Endothelial cell of umbilical vein (primary cell): Measurements from ENCODE around the gene GOLGA3. TPM values are rescaled to one million over a fixed set of nuclear protein-coding genes. Genes with fewer than 3 reads are reported as not detected.

Experiments
- BruUV-seq: library from RNA; stranded (reverse); fragments of 400-500 nt; replicated peaks from 2 replicates; lab custom pipeline; 2021; lab: Mats Ljungman, UMichigan
- CTCF ChIA-PET: fragments of 300-600, 350-600 bp; sonication (Branson Sonifier 250); formaldehyde crosslinking; loops from one replicate; lab custom pipeline; 2021; ENCODE audit warnings: antibody characterized with exemption, inconsistent platforms; lab: Charles Lee
- POLR2A ChIA-PET: fragments of 300-600, 350-600 bp; sonication (Branson Sonifier 250); formaldehyde crosslinking; loops from one replicate; lab custom pipeline; 2021; ENCODE audit warnings: antibody characterized with exemption, inconsistent platforms; lab: Charles Lee
- DNase-seq: peaks from one replicate; pipeline ENCODE4 v3.0.0-alpha.2; 2011; ENCODE audit warnings: low read depth, low spot score
- FAIRE-seq: peaks from 2 replicates; lab custom pipeline; 2011; peaks lifted over from hg19 to GRCh38; lab: Jason Lieb, UNC
- H2AFZ ChIP-seq: 2 replicates; pipeline ENCODE4 v1.6.0; 2012; ENCODE audit warnings: low read depth, low read length, control low read depth, inconsistent platforms
- H3K27ac ChIP-seq: 2 replicates; pipeline ENCODE4 v1.5.1; 2011; ENCODE audit warnings: low read depth, mild to moderate bottlenecking, control low read depth, low read length, moderate library complexity; ENCODE audit not compliant: insufficient read depth
- H3K27me3 ChIP-seq, 2 experiments: 2 replicates each; pipeline versions ENCODE4 v1.6.0 to v1.6.1; 2011; ENCODE audit warnings: low read length in 2 of 2, mixed read lengths in 1 of 2; ENCODE audit not compliant: control insufficient read depth in 2 of 2, insufficient read depth in 2 of 2
- H3K36me3 ChIP-seq, 2 experiments: 2 replicates in 1 of 2; 3 replicates in 1 of 2; pipeline ENCODE4 v1.5.1; 2011; ENCODE audit warnings: low read length in 2 of 2, mild to moderate bottlenecking in 1 of 2, moderate library complexity in 1 of 2; ENCODE audit not compliant: control insufficient read depth in 2 of 2, insufficient read depth in 2 of 2; ENCODE audit errors: extremely low read depth in 1 of 2
- H3K4me1 ChIP-seq: 3 replicates; pipeline ENCODE4 v1.5.1; 2011; ENCODE audit warnings: mild to moderate bottlenecking, low read length; ENCODE audit not compliant: control insufficient read depth, insufficient read depth; ENCODE audit errors: extremely low read depth
- H3K4me2 ChIP-seq: 2 replicates; pipeline ENCODE4 v1.6.1; 2011; ENCODE audit warnings: low read length, control low read depth, mixed read lengths; ENCODE audit not compliant: insufficient read depth
- H3K4me3 ChIP-seq, 3 experiments: fragments of 200-600 bp in 1 of 3; sonication (generic), shearing (Covaris generic) in 1 of 3; replicated peaks in 1 of 3; 2 replicates each; pipeline ENCODE4 v1.5.1; 2011 to 2016; ENCODE audit warnings: control low read depth in 3 of 3, low read length in 3 of 3, mild to moderate bottlenecking in 2 of 3, inconsistent platforms in 1 of 3, low read depth in 1 of 3, moderate library complexity in 1 of 3; ENCODE audit not compliant: insufficient read depth in 1 of 3
- H3K79me2 ChIP-seq: 2 replicates; pipeline ENCODE4 v1.6.0; 2012; ENCODE audit warnings: low read length, inconsistent platforms; ENCODE audit not compliant: control insufficient read depth, insufficient read depth
- H3K9ac ChIP-seq: replicated peaks from 2 replicates; pipeline ENCODE3; 2011; ENCODE audit warnings: low read length, control low read depth; ENCODE audit not compliant: insufficient read depth; ENCODE audit errors: extremely low read depth
- H3K9me1 ChIP-seq: replicated peaks from 3 replicates; pipeline ENCODE4 v1.6.0; 2011; ENCODE audit warnings: mild to moderate bottlenecking, low read length; ENCODE audit not compliant: control insufficient read depth, insufficient read depth; ENCODE audit errors: extremely low read depth
- H3K9me3 ChIP-seq: replicated peaks from 2 replicates; pipeline ENCODE4 v1.5.1; 2012; ENCODE audit warnings: low read length, inconsistent platforms; ENCODE audit not compliant: control insufficient read depth, insufficient read depth
- H4K20me1 ChIP-seq: replicated peaks from 2 replicates; pipeline ENCODE3; 2011; ENCODE audit warnings: mild to moderate bottlenecking, low read length; ENCODE audit not compliant: control insufficient read depth, insufficient read depth; ENCODE audit errors: extremely low read depth
- EZH2 ChIP-seq: IDR thresholded peaks from 2 replicates; pipeline ENCODE4 v1.6.1; 2012; ENCODE audit warnings: borderline replicate concordance, low read depth, mild to moderate bottlenecking, moderate library complexity, low read length, inconsistent platforms; ENCODE audit not compliant: severe bottlenecking
- FOS ChIP-seq: IDR thresholded peaks from 2 replicates; pipeline ENCODE4 v1.6.1; 2011; ENCODE audit warnings: mild to moderate bottlenecking, low read length, moderate library complexity, borderline replicate concordance; ENCODE audit not compliant: insufficient read depth
- GATA2 ChIP-seq: IDR thresholded peaks from 2 replicates; pipeline ENCODE4 v1.7.0; 2011; ENCODE audit warnings: low read depth, mild to moderate bottlenecking, moderate library complexity, mixed read lengths, low read length; ENCODE audit not compliant: insufficient read length, insufficient read depth
- JUN ChIP-seq: IDR thresholded peaks from 2 replicates; pipeline ENCODE4 v1.6.1; 2011; ENCODE audit warnings: borderline replicate concordance, low read depth; ENCODE audit not compliant: insufficient read length, insufficient read depth
- MYC ChIP-seq: IDR thresholded peaks from one replicate; pipeline ENCODE4 v1.6.1; 2011; ENCODE audit warnings: mild to moderate bottlenecking, low read depth, low read length
- POLR2A ChIP-seq: IDR thresholded peaks from 2 replicates; pipeline ENCODE4 v1.6.1; 2012; ENCODE audit warnings: low read depth, mild to moderate bottlenecking, control low read depth, low read length
- POLR2AphosphoS5 ChIP-seq: IDR thresholded peaks from 2 replicates; pipeline ENCODE4 v1.6.1; 2012; ENCODE audit warnings: low read depth, mild to moderate bottlenecking, control low read depth, low read length, moderate library complexity; ENCODE audit not compliant: insufficient read depth
- dilution Hi-C: fragments of 300-500 bp; cut with MboI; formaldehyde crosslinking; loops from one replicate; pipeline ENCODE4 v1.15.0; 2019; ENCODE audit warnings: low sequenced_read_pairs; ENCODE audit not compliant: extremely low pct_ligation_motif_present
- intact Hi-C: fragments of 100-400 bp; cut with micrococcal nuclease; formaldehyde crosslinking; loops from one replicate; pipeline ENCODE4 v1.10.0; 2022
- polyA plus RNA-seq, 4 experiments: library from polyadenylated mRNA; depleted of rRNA in 3 of 4; stranded (reverse) in 3 of 4; unstranded in 1 of 4; fragments of >200 nt; gene quantifications; 2 replicates each; pipeline versions ENCODE4 v1.2.1 to v1.2.3, GENCODE V29; 2011 to 2012; ENCODE audit warnings: missing spikeins in 1 of 4
- total RNA-seq: library from RNA; stranded (reverse); gene quantifications from 2 replicates; pipeline ENCODE4 v1.2.3, GENCODE V29; 2021
- TF ChIP-seq, protein P1 (sequence below): IDR thresholded peaks from 2 replicates; pipeline ENCODE4 v1.6.1; 2011; ENCODE audit not compliant: insufficient read depth, insufficient read length
- TF ChIP-seq, protein P2 (sequence below), 2 donors: IDR thresholded peaks; 1 replicate in 1 of 2; 2 replicates in 1 of 2; pipeline ENCODE4 v1.5.1; 2011; ENCODE audit warnings: low read length in 2 of 2, mild to moderate bottlenecking in 2 of 2, moderate library complexity in 2 of 2, control low read depth in 1 of 2, inconsistent platforms in 1 of 2, low read depth in 1 of 2; ENCODE audit not compliant: insufficient read depth in 1 of 2; ENCODE audit errors: extremely low read depth in 1 of 2

Gene GOLGA3
- total and polyA plus RNA-seq, 2 donors (not counting 3 experiments of a cell fraction or from before 2014, with no cell fraction given): 18.4 to 86.0 TPM

DNA sequence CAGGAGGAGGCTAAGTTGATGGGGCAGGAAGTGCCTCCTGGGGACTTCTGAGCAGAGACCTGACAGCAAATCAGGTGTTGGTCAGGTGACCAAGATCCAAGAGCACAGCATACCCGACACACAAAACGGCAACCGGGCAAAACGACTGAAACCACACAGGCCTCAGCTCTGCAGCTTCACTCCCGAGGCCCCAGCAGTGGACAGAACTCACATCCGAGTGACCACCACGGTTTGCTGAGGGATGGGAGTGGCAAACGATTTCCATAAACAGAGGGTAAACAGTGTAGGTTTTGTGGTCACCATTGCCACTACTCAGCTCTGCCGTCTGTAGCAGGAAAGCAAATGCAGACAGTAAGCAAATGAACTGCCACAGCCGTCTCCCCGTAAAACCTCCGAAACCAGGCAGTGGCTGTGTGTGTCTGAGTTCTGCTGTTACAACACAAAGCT lies 44.3 kb upstream of the GOLGA3 start:
- no peak overlapping the region for H3K4me3 ChIP-seq
- dilution Hi-C loops (no loop called here), intact Hi-C loops (no loop called here)
- H3K4me2 ChIP-seq: no peak overlapping the region
- FAIRE-seq (no peak), DNase-seq (no peak)
- H3K36me3 ChIP-seq: peaks cover 12 to 41% of the 10 kb centered on the region in 2 experiments
- H2AFZ ChIP-seq: no peak overlapping the region
- TF ChIP-seq EZH2 (no peak), POLR2A (no peak), MYC (no peak), JUN (no peak), POLR2AphosphoS5 (no peak), FOS (no peak), GATA2 (no peak)
- TF ChIP-seq, protein P1, sequence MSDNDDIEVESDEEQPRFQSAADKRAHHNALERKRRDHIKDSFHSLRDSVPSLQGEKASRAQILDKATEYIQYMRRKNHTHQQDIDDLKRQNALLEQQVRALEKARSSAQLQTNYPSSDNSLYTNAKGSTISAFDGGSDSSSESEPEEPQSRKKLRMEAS: no peak
- TF ChIP-seq, protein P2, sequence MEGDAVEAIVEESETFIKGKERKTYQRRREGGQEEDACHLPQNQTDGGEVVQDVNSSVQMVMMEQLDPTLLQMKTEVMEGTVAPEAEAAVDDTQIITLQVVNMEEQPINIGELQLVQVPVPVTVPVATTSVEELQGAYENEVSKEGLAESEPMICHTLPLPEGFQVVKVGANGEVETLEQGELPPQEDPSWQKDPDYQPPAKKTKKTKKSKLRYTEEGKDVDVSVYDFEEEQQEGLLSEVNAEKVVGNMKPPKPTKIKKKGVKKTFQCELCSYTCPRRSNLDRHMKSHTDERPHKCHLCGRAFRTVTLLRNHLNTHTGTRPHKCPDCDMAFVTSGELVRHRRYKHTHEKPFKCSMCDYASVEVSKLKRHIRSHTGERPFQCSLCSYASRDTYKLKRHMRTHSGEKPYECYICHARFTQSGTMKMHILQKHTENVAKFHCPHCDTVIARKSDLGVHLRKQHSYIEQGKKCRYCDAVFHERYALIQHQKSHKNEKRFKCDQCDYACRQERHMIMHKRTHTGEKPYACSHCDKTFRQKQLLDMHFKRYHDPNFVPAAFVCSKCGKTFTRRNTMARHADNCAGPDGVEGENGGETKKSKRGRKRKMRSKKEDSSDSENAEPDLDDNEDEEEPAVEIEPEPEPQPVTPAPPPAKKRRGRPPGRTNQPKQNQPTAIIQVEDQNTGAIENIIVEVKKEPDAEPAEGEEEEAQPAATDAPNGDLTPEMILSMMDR (IDR thresholded peaks at IDR 0.05; ENCODE audit: extremely low read depth in 1 of 2, insufficient read depth in 1 of 2, low read depth in 1 of 2, low read length in 2 of 2): no peak
- ChIA-PET POLR2A (no interaction called here), CTCF (no interaction called here)
- no TSS peak for BruUV-seq
- no peak overlapping the region for H3K9ac ChIP-seq
- H3K4me1 ChIP-seq: no peaks in the 10 kb centered on the region
- no peaks in the 10 kb centered on the region for H3K9me3 ChIP-seq
- H3K9me1 ChIP-seq: no peaks in the 10 kb centered on the region
- H4K20me1 ChIP-seq: no peaks in the 10 kb centered on the region
- no peak overlapping the region for H3K27ac ChIP-seq
- H3K27me3 ChIP-seq: no peaks in the 10 kb centered on the region
- H3K79me2 ChIP-seq: no peaks in the 10 kb centered on the region
